Epidermal melanocyte (primary cell): ENCODE measurements around the gene GLUD1.
"Not testable (repeated sequence)": the region's sequence is repeated elsewhere in the genome, so short reads cannot be mapped to it uniquely, and the experiment has no call there.

Source experiments
- DNase-seq: peaks from one replicate; pipeline ENCODE4 v3.0.0; 2011; ENCODE audit warnings: low spot score; ENCODE audit not compliant: insufficient read length

GLUD1 gene

GRCh38 chr10:87045434-87045938, 49.2 kb downstream of the GLUD1 start:
- DNase-seq, result no peak

GRCh38 chr10:87043579-87043978, 51.1 kb downstream of the GLUD1 start:
- DNase-seq, result not testable (repeated sequence)

GRCh38 chr10:87038786-87039185, 55.9 kb downstream of the GLUD1 start:
- DNase-seq, result no peak

GRCh38 chr10:87038286-87038717, 56.3 kb downstream of the GLUD1 start:
- DNase-seq, result no peak

- no peak for DNase-seq
Observed at GRCh38 chr10:87036623-87037022, 58.0 kb downstream of the GLUD1 start.

GRCh38 chr10:87030912-87031635, 63.6 kb downstream of the GLUD1 start:
- no peak for DNase-seq

- DNase-seq, result not testable (repeated sequence)
Observed at GRCh38 chr10:87030419-87030818, 64.2 kb downstream of the GLUD1 start.

GRCh38 chr10:87026747-87027508, 67.7 kb downstream of the GLUD1 start:
- DNase-seq, result not testable (repeated sequence)

- DNase-seq, result not testable (repeated sequence)
Observed at GRCh38 chr10:87025285-87025958, 69.2 kb downstream of the GLUD1 start.

GRCh38 chr10:87020056-87020455, 74.6 kb downstream of the GLUD1 start, which contains the start of gene FAM25A:
Gene FAM25A, plus strand, starts transcription at chr10:87020294. Its CDS starts 31 bp downstream, at chr10:87020325.
- DNase-seq, result not testable (repeated sequence)

GRCh38 chr10:87019504-87019903, 75.1 kb downstream of the GLUD1 start:
- DNase-seq, result not testable (repeated sequence)

GRCh38 chr10:87019066-87019465, 75.6 kb downstream of the GLUD1 start:
- DNase-seq, result not testable (repeated sequence)

GRCh38 chr10:87018127-87018526, 76.5 kb downstream of the GLUD1 start:
- not testable (repeated sequence) for DNase-seq

- not testable (repeated sequence) for DNase-seq
Observed at GRCh38 chr10:87014986-87015716, 79.5 kb downstream of the GLUD1 start.

GRCh38 chr10:87013528-87013927, 81.1 kb downstream of the GLUD1 start:
- DNase-seq, result not testable (repeated sequence)

- not testable (repeated sequence) for DNase-seq
Observed at GRCh38 chr10:87009134-87009696, 85.4 kb downstream of the GLUD1 start.

- not testable (repeated sequence) for DNase-seq
Observed at GRCh38 chr10:87008303-87008702, 86.3 kb downstream of the GLUD1 start.

GRCh38 chr10:87007674-87008073, 87.0 kb downstream of the GLUD1 start:
- not testable (repeated sequence) for DNase-seq

- DNase-seq, result not testable (repeated sequence)
Observed at GRCh38 chr10:87007124-87007523, 87.5 kb downstream of the GLUD1 start.

- DNase-seq, result no peak
Observed at GRCh38 chr10:87000491-87000890, 94.2 kb downstream of the GLUD1 start.
